HepG2 (cell line): Measurements from ENCODE around the gene CHMP4B. TPM values are rescaled to one million over a fixed set of nuclear protein-coding genes. Genes with fewer than 3 reads are reported as not detected.

ENCODE experiments used
- CHCHD3 ChIP-seq: sonication (generic); formaldehyde crosslinking; IDR thresholded peaks from 2 replicates; pipeline ENCODE4 v1.8.0; 2022; ENCODE audit warnings: mild to moderate bottlenecking, missing genetic modification reagents, moderate library complexity
- ESRRA ChIP-seq: sonication (generic); formaldehyde crosslinking; IDR thresholded peaks from 2 replicates; pipeline ENCODE4 v1.5.1; 2020; ENCODE audit warnings: mild to moderate bottlenecking, low read depth, missing genetic modification reagents
- FOXA3 ChIP-seq: IDR thresholded peaks from 2 replicates; pipeline ENCODE4 v1.6.1; 2016; ENCODE audit warnings: missing genetic modification reagents, missing compliant biosample characterization
- POGZ ChIP-seq: sonication (generic); formaldehyde crosslinking; IDR thresholded peaks from 2 replicates; pipeline ENCODE4 v1.4.0; 2020; ENCODE audit warnings: mild to moderate bottlenecking, missing genetic modification reagents
- RARG ChIP-seq: sonication (generic); formaldehyde crosslinking; IDR thresholded peaks from 2 replicates; pipeline ENCODE4 v1.4.0; 2020; ENCODE audit warnings: low read depth, mild to moderate bottlenecking, missing genetic modification reagents
- RBAK ChIP-seq: sonication (generic); formaldehyde crosslinking; IDR thresholded peaks from 2 replicates; pipeline ENCODE4 v1.5.1; 2020; ENCODE audit warnings: mild to moderate bottlenecking, missing genetic modification reagents
- SMARCC2 ChIP-seq: fragments of 450-650 bp; IDR thresholded peaks from 2 replicates; pipeline ENCODE4 v1.6.1; 2017; ENCODE audit warnings: antibody characterized with exemption, mild to moderate bottlenecking
- TBP ChIP-seq: sonication (generic); formaldehyde crosslinking; IDR thresholded peaks from 2 replicates; pipeline ENCODE4 v1.5.0; 2020; ENCODE audit warnings: missing genetic modification reagents
- TSC22D2 ChIP-seq: sonication (generic); formaldehyde crosslinking; IDR thresholded peaks from 2 replicates; pipeline ENCODE4 v1.5.1; 2020; ENCODE audit warnings: missing genetic modification reagents, mild to moderate bottlenecking, borderline replicate concordance
- ZKSCAN8 ChIP-seq: IDR thresholded peaks from 2 replicates; pipeline ENCODE4 v1.6.1; 2016; ENCODE audit warnings: borderline replicate concordance, missing genetic modification reagents, missing compliant biosample characterization
- ZNF333 ChIP-seq: sonication (generic); formaldehyde crosslinking; IDR thresholded peaks from 2 replicates; pipeline ENCODE4 v1.4.0; 2020; ENCODE audit warnings: mild to moderate bottlenecking, missing genetic modification reagents, borderline replicate concordance
- ZNF556 ChIP-seq: sonication (generic); formaldehyde crosslinking; IDR thresholded peaks from 2 replicates; pipeline ENCODE4 v1.4.0; 2020; ENCODE audit warnings: mild to moderate bottlenecking, missing genetic modification reagents, borderline replicate concordance
- ZNF883 ChIP-seq: sonication (generic); formaldehyde crosslinking; IDR thresholded peaks from 2 replicates; pipeline ENCODE4 v1.5.1; 2020; ENCODE audit warnings: mild to moderate bottlenecking, missing genetic modification reagents; ENCODE audit errors: not compliant biosample characterization
- polyA plus RNA-seq, 8 experiments: library from polyadenylated mRNA; depleted of rRNA in 3 of 8; stranded (reverse) in 7 of 8; unstranded in 1 of 8; fragments of >200 nt; fragmentation: Illumina TruSeq in 4 of 8; extraction: Trizol in 4 of 8; gene quantifications; 2 replicates each; pipeline versions ENCODE4 v1.2.1 to v1.2.3, GENCODE V29; 2011 to 2016; ENCODE audit warnings: low read depth in 4 of 8, missing spikeins in 1 of 8, mixed read lengths in 1 of 8; ENCODE audit not compliant: insufficient read depth in 1 of 8
- total RNA-seq, 5 experiments: library from RNA; depleted of rRNA; stranded (reverse); fragments of >200 nt; fragmentation: Illumina TruSeq; extraction: Trizol; gene quantifications; 2 replicates each; pipeline ENCODE4 v1.2.3, GENCODE V29; 2016; ENCODE audit warnings: low read depth in 1 of 5
- TF ChIP-seq, protein P1 (sequence below): sonication (generic); formaldehyde crosslinking; IDR thresholded peaks from 2 replicates; pipeline ENCODE4 v1.5.0; 2020; ENCODE audit warnings: missing genetic modification reagents
- TF ChIP-seq, protein P2 (sequence below): sonication (generic); formaldehyde crosslinking; IDR thresholded peaks from 2 replicates; pipeline ENCODE4 v1.5.1; 2020; ENCODE audit warnings: mild to moderate bottlenecking, missing genetic modification reagents, moderate library complexity
- TF ChIP-seq, protein P3 (sequence below): sonication (generic); formaldehyde crosslinking; IDR thresholded peaks from 2 replicates; pipeline ENCODE4 v1.4.0; 2020; ENCODE audit warnings: mild to moderate bottlenecking, missing genetic modification reagents, borderline replicate concordance
- TF ChIP-seq, protein P4 (sequence below): sonication (generic); formaldehyde crosslinking; IDR thresholded peaks from 2 replicates; pipeline ENCODE4 v1.5.0; 2020; ENCODE audit warnings: mild to moderate bottlenecking, missing genetic modification reagents

CHMP4B gene
- total and polyA plus RNA-seq, 2 of the 13 experiments (the other 11 are each of a cell fraction or from before 2014, with no cell fraction given): 40.1 to 45.6 TPM

DNA sequence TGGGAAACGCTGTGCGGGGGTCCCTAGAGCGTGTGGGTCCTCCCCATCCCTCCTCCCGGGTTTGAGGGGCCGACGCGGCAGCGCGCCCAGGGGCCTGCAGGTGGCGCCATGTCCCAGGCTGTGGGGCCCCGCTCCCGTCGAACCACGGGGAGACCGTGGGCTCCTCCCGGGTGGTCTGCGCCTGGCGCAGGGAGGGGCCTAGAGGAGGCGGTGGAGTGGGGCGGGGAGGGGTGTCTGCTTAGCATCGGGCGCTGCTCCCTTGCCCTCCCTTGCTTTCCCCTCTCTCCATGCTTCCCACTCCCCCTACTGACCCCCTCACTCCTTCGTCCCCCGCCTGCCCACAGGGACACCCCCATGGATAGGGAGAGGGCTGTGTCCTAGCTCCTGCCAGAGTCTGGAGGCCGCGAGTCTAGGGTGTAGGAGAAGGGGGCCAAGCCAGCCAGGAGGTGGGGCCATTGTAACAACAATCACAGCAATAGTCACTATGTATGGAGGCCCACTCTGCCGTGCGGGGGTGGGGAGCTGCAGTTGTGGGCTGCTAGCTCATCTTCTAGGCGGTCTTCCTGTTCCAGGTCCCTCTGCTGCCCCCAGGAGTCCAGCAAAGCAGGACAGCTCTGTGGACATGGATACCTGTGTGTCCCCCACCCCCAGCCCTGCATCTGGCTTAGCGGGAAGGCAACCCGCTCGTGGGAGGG, 51.7 kb downstream of the CHMP4B start (continued):
- TF ChIP-seq, protein P1, sequence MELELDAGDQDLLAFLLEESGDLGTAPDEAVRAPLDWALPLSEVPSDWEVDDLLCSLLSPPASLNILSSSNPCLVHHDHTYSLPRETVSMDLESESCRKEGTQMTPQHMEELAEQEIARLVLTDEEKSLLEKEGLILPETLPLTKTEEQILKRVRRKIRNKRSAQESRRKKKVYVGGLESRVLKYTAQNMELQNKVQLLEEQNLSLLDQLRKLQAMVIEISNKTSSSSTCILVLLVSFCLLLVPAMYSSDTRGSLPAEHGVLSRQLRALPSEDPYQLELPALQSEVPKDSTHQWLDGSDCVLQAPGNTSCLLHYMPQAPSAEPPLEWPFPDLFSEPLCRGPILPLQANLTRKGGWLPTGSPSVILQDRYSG (CRISPR knock-in tag): no peak
- TF ChIP-seq, protein P2, sequence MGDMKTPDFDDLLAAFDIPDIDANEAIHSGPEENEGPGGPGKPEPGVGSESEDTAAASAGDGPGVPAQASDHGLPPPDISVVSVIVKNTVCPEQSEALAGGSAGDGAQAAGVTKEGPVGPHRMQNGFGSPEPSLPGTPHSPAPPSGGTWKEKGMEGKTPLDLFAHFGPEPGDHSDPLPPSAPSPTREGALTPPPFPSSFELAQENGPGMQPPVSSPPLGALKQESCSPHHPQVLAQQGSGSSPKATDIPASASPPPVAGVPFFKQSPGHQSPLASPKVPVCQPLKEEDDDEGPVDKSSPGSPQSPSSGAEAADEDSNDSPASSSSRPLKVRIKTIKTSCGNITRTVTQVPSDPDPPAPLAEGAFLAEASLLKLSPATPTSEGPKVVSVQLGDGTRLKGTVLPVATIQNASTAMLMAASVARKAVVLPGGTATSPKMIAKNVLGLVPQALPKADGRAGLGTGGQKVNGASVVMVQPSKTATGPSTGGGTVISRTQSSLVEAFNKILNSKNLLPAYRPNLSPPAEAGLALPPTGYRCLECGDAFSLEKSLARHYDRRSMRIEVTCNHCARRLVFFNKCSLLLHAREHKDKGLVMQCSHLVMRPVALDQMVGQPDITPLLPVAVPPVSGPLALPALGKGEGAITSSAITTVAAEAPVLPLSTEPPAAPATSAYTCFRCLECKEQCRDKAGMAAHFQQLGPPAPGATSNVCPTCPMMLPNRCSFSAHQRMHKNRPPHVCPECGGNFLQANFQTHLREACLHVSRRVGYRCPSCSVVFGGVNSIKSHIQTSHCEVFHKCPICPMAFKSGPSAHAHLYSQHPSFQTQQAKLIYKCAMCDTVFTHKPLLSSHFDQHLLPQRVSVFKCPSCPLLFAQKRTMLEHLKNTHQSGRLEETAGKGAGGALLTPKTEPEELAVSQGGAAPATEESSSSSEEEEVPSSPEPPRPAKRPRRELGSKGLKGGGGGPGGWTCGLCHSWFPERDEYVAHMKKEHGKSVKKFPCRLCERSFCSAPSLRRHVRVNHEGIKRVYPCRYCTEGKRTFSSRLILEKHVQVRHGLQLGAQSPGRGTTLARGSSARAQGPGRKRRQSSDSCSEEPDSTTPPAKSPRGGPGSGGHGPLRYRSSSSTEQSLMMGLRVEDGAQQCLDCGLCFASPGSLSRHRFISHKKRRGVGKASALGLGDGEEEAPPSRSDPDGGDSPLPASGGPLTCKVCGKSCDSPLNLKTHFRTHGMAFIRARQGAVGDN (CRISPR knock-in tag): peak; percentile 66
- TF ChIP-seq ZNF333 (CRISPR knock-in tag) (no peak), ESRRA (CRISPR knock-in tag) (no peak), FOXA3 (0 out of 2 replicates have a peak, but pooled peaks have one; percentile 16), POGZ (CRISPR knock-in tag) (no peak; the same call in 1 of the 2 replicates), TBP (CRISPR knock-in tag) (peak; percentile 57; the same call in 1 of the 2 replicates), ZNF883 (peak; percentile 37), SMARCC2 (no peak), TSC22D2 (CRISPR knock-in tag) (no peak), ZKSCAN8 (CRISPR knock-in tag) (0 out of 2 replicates have a peak, but pooled peaks have one; percentile 20), ZNF556 (peak; percentile 51; the same call in 1 of the 2 replicates), CHCHD3 (0 out of 2 replicates have a peak, but pooled peaks have one; percentile 54), RARG (CRISPR knock-in tag) (no peak), RBAK (no peak)
- TF ChIP-seq, protein P3, sequence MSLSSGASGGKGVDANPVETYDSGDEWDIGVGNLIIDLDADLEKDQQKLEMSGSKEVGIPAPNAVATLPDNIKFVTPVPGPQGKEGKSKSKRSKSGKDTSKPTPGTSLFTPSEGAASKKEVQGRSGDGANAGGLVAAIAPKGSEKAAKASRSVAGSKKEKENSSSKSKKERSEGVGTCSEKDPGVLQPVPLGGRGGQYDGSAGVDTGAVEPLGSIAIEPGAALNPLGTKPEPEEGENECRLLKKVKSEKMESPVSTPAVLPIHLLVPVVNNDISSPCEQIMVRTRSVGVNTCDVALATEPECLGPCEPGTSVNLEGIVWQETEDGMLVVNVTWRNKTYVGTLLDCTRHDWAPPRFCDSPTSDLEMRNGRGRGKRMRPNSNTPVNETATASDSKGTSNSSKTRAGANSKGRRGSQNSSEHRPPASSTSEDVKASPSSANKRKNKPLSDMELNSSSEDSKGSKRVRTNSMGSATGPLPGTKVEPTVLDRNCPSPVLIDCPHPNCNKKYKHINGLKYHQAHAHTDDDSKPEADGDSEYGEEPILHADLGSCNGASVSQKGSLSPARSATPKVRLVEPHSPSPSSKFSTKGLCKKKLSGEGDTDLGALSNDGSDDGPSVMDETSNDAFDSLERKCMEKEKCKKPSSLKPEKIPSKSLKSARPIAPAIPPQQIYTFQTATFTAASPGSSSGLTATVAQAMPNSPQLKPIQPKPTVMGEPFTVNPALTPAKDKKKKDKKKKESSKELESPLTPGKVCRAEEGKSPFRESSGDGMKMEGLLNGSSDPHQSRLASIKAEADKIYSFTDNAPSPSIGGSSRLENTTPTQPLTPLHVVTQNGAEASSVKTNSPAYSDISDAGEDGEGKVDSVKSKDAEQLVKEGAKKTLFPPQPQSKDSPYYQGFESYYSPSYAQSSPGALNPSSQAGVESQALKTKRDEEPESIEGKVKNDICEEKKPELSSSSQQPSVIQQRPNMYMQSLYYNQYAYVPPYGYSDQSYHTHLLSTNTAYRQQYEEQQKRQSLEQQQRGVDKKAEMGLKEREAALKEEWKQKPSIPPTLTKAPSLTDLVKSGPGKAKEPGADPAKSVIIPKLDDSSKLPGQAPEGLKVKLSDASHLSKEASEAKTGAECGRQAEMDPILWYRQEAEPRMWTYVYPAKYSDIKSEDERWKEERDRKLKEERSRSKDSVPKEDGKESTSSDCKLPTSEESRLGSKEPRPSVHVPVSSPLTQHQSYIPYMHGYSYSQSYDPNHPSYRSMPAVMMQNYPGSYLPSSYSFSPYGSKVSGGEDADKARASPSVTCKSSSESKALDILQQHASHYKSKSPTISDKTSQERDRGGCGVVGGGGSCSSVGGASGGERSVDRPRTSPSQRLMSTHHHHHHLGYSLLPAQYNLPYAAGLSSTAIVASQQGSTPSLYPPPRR (CRISPR knock-in tag): no peak
- TF ChIP-seq, protein P4, sequence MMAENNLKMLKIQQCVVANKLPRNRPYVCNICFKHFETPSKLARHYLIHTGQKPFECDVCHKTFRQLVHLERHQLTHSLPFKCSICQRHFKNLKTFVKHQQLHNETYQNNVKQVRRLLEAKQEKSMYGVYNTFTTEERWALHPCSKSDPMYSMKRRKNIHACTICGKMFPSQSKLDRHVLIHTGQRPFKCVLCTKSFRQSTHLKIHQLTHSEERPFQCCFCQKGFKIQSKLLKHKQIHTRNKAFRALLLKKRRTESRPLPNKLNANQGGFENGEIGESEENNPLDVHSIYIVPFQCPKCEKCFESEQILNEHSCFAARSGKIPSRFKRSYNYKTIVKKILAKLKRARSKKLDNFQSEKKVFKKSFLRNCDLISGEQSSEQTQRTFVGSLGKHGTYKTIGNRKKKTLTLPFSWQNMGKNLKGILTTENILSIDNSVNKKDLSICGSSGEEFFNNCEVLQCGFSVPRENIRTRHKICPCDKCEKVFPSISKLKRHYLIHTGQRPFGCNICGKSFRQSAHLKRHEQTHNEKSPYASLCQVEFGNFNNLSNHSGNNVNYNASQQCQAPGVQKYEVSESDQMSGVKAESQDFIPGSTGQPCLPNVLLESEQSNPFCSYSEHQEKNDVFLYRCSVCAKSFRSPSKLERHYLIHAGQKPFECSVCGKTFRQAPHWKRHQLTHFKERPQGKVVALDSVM (CRISPR knock-in tag): peak; percentile 42; the same call in 1 of the 2 replicates
